ENCODE measurements around the gene MYO5A.
"Not testable (repeated sequence)": the region's sequence is repeated elsewhere in the genome, so short reads cannot be mapped to it uniquely, and the experiment has no call there.

- not testable (repeated sequence) for TF ChIP-seq CTCF, POLR2A (IDR thresholded peaks at IDR 0.05)
Measured at GRCh38 chr15:52565417-52566358, 37.0 kb upstream of the MYO5A start.
